ENCODE data around the gene LRRFIP1. TPM values are rescaled to one million over a fixed set of nuclear protein-coding genes. Genes with fewer than 3 reads are reported as not detected.

Gene LRRFIP1
- total and polyA plus RNA-seq, 2 donors (not counting 1 experiment from before 2014, with no cell fraction given): 42.0 to 139 TPM

- WGBS (ENCODE audit: insufficient coverage): 93% methylated on average over 13 of the region's 13 CpGs
- Mint-ChIP-seq H3K27me3 (peaks cover 22% of the 10 kb centered on the region), H3K9me3 (ENCODE audit: insufficient read depth) (no peaks in the 10 kb centered on the region), H3K4me1 (no peaks in the 10 kb centered on the region), H3K27ac (no peak overlapping the region), H3K4me3 (no peak overlapping the region)
- Histone ChIP-seq H3K4me3 (ENCODE audit: control extremely low read depth in 1 of 5, extremely low read depth in 1 of 5, insufficient read depth in 1 of 5, low read depth in 2 of 5, low read length in 4 of 5) (no peak overlapping the region), H3K36me3 (replicated peaks in 1 of 2; ENCODE audit: control extremely low read depth in 1 of 2, control insufficient read depth in 1 of 2, extremely low read depth in 1 of 2, insufficient read depth in 2 of 2, low read length in 1 of 2) (no peaks in the 10 kb centered on the region), H3K9ac (ENCODE audit: low read length) (no peak overlapping the region), H3K4me2 (replicated peaks; ENCODE audit: low read depth, low read length, poor library complexity, severe bottlenecking) (no peak overlapping the region), H3K79me2 (ENCODE audit: control insufficient read depth, insufficient read depth, low read length) (no peaks in the 10 kb centered on the region), H4K20me1 (ENCODE audit: control insufficient read depth, insufficient read depth, low read length, poor library complexity, severe bottlenecking) (no peaks in the 10 kb centered on the region), H3K27ac (ENCODE audit: low read length in 2 of 2) (no peak overlapping the region), H3K27me3 (replicated peaks in 1 of 4; ENCODE audit: control extremely low read depth in 1 of 4, control insufficient read depth in 3 of 4, insufficient read depth in 4 of 4, low read length in 3 of 4) (no peaks in the 10 kb centered on the region), H2AFZ (ENCODE audit: insufficient read depth, low read depth, low read length, poor library complexity, severe bottlenecking) (no peak overlapping the region), H3K4me1 (ENCODE audit: control insufficient read depth in 2 of 2, insufficient read depth in 2 of 2, low read length in 2 of 2) (no peaks in the 10 kb centered on the region), H3K9me3 (ENCODE audit: control extremely low read depth in 1 of 3, control insufficient read depth in 2 of 3, insufficient read depth in 1 of 3, low read length in 2 of 3) (peaks cover 0 to 4% (median 0%) of the 10 kb centered on the region in 3 donors)
- intact Hi-C loops (cut with micrococcal nuclease): no loop called here
- TF ChIP-seq EZH2 (IDR thresholded peaks at IDR 0.05; ENCODE audit: borderline replicate concordance, insufficient read depth, low read depth, low read length, poor library complexity, severe bottlenecking) (no peak), CTCF (IDR thresholded peaks at IDR 0.05) (no peak)
- DNase-seq (no peak), ATAC-seq (ENCODE audit: low read depth) (no peak)
- CTCF ChIA-PET: interaction anchor here (0.8 kb wide), 1 partner anchor 61 kb away, joined by 3 read pairs; no protein-coding TSS in a partner anchor
- POLR2A ChIA-PET: no interaction called here
These were observed 15.7 kb downstream of the LRRFIP1 start for GRCh38 chr2:237643066-237643465.

DNA sequence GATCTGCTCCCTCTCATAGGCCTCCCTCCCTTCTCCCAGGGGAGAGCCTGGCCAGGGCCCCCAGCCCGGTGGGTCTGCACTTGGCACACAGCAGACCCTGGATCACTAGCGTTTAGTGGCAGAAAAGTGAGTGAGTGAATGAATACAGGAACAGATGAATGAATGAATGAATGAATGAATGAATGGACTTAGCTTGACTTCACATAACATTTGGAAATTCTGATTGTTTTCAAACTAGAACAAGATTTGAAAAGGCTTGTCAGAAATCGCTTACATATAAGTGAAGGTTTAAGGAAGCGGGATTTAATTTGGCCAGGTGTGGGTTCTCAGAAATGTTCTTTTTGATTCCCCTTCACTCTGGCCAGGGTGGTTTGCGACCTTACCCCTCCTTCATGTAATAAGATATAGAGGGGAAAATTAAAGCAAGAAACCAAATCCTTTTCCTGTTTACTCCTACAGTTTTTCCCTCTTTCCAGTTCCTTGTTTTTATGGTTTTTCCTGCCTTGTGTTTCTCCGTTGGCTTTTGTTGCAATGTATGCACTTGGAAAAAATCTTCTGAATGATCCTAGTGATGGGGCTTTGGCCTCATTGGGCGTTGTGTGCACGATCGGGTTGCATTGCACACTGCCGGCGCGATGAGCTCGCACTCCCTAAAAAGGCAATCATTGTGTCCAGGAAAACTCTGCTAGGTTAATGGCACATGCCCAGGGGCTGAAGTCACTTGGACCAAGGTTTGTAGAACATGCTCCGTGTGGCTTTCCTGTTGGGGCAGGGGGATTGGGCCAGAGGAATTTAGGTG is 16.4 kb downstream of the LRRFIP1 start:
- no peak for DNase-seq
- Histone ChIP-seq H3K4me1 (ENCODE audit: control insufficient read depth in 2 of 2, insufficient read depth in 2 of 2, low read length in 2 of 2) (no peaks in the 10 kb centered on the region), H3K4me3 (ENCODE audit: control extremely low read depth in 1 of 5, extremely low read depth in 1 of 5, insufficient read depth in 1 of 5, low read depth in 2 of 5, low read length in 4 of 5) (no peak overlapping the region), H2AFZ (ENCODE audit: insufficient read depth, low read depth, low read length, poor library complexity, severe bottlenecking) (no peak overlapping the region), H3K36me3 (replicated peaks in 1 of 2; ENCODE audit: control extremely low read depth in 1 of 2, control insufficient read depth in 1 of 2, extremely low read depth in 1 of 2, insufficient read depth in 2 of 2, low read length in 1 of 2) (no peaks in the 10 kb centered on the region), H3K27ac (ENCODE audit: low read length in 2 of 2) (no peak overlapping the region), H4K20me1 (ENCODE audit: control insufficient read depth, insufficient read depth, low read length, poor library complexity, severe bottlenecking) (no peaks in the 10 kb centered on the region), H3K79me2 (ENCODE audit: control insufficient read depth, insufficient read depth, low read length) (no peaks in the 10 kb centered on the region), H3K9ac (ENCODE audit: low read length) (no peak overlapping the region), H3K4me2 (replicated peaks; ENCODE audit: low read depth, low read length, poor library complexity, severe bottlenecking) (no peak overlapping the region), H3K27me3 (replicated peaks in 1 of 4; ENCODE audit: control extremely low read depth in 1 of 4, control insufficient read depth in 3 of 4, insufficient read depth in 4 of 4, low read length in 3 of 4) (no peaks in the 10 kb centered on the region), H3K9me3 (ENCODE audit: control extremely low read depth in 1 of 3, control insufficient read depth in 2 of 3, insufficient read depth in 1 of 3, low read length in 2 of 3) (peaks cover 0 to 4% (median 0%) of the 10 kb centered on the region in 3 donors)
- Mint-ChIP-seq H3K4me1 (no peaks in the 10 kb centered on the region), H3K27ac (no peak overlapping the region), H3K4me3 (no peak overlapping the region), H3K9me3 (ENCODE audit: insufficient read depth) (no peaks in the 10 kb centered on the region), H3K27me3 (peaks cover 20% of the 10 kb centered on the region)
- POLR2A ChIA-PET: no interaction called here
- TF ChIP-seq CTCF (IDR thresholded peaks at IDR 0.05): no peak
- TF ChIP-seq EZH2 (IDR thresholded peaks at IDR 0.05; ENCODE audit: borderline replicate concordance, insufficient read depth, low read depth, low read length, poor library complexity, severe bottlenecking): no peak
- WGBS (ENCODE audit: insufficient coverage): 97% methylated on average over 7 of the region's 14 CpGs
- ATAC-seq (ENCODE audit: low read depth): no peak
- intact Hi-C loops (cut with micrococcal nuclease): no loop called here
- CTCF ChIA-PET: interaction anchor here (0.8 kb wide), 1 partner anchor 62 kb away, joined by 3 read pairs; no protein-coding TSS in a partner anchor
